Osteoblast (primary cell): ENCODE data around the gene ANKH. TPM values are rescaled to one million over a fixed set of nuclear protein-coding genes. Genes with fewer than 3 reads are reported as not detected.
"Not testable (repeated sequence)": the region's sequence is repeated elsewhere in the genome, so short reads cannot be mapped to it uniquely, and the experiment has no call there.

Experiments
- DNase-seq: peaks from one replicate; pipeline ENCODE4 v3.0.0; 2011; ENCODE audit warnings: low spot score, mixed read lengths; ENCODE audit not compliant: insufficient read length; ENCODE audit errors: missing footprints
- H2AFZ ChIP-seq: 2 replicates; pipeline ENCODE4 v1.6.0; 2011; ENCODE audit warnings: mild to moderate bottlenecking, low read length
- H3K27ac ChIP-seq: 2 replicates; pipeline ENCODE4 v1.5.1; 2011; ENCODE audit warnings: mild to moderate bottlenecking, low read depth, low read length, moderate library complexity
- H3K27me3 ChIP-seq: 2 replicates; pipeline ENCODE4 v1.6.0; 2012; ENCODE audit warnings: mild to moderate bottlenecking, control low read depth, inconsistent platforms, low read length, moderate library complexity; ENCODE audit not compliant: insufficient read depth
- H3K36me3 ChIP-seq: 2 replicates; pipeline ENCODE4 v1.5.1; 2011; ENCODE audit warnings: mild to moderate bottlenecking, low read length, control low read depth, moderate library complexity; ENCODE audit not compliant: insufficient read depth
- H3K4me1 ChIP-seq: 2 replicates; pipeline ENCODE4 v1.5.1; 2011; ENCODE audit warnings: mild to moderate bottlenecking, low read length, control low read depth, moderate library complexity; ENCODE audit not compliant: insufficient read depth
- H3K4me2 ChIP-seq: 2 replicates; pipeline ENCODE4 v1.6.0; 2011; ENCODE audit warnings: mild to moderate bottlenecking, low read length; ENCODE audit not compliant: insufficient read depth
- H3K4me3 ChIP-seq: fragments of 200-600 bp; sonication (generic); 3 replicates; pipeline ENCODE4 v1.5.1; 2012; ENCODE audit warnings: mild to moderate bottlenecking, low read length, inconsistent platforms; ENCODE audit not compliant: insufficient read depth
- H3K79me2 ChIP-seq: 2 replicates; pipeline ENCODE4 v1.6.0; 2012; ENCODE audit warnings: mild to moderate bottlenecking, low read length, control low read depth, inconsistent platforms; ENCODE audit not compliant: insufficient read depth
- H3K9me3 ChIP-seq: 2 replicates; pipeline ENCODE4 v1.5.1; 2011; ENCODE audit warnings: low read depth, low read length, control low read depth
- H4K20me1 ChIP-seq: 2 replicates; pipeline ENCODE4 v1.6.0; 2012; ENCODE audit warnings: mild to moderate bottlenecking, low read length, control low read depth; ENCODE audit not compliant: insufficient read depth
- CTCF ChIP-seq: IDR thresholded peaks from 2 replicates; pipeline ENCODE4 v1.5.1; 2011; ENCODE audit warnings: mild to moderate bottlenecking, low read depth, low read length, moderate library complexity; ENCODE audit errors: extremely low read depth
- total RNA-seq: library from RNA; depleted of rRNA; stranded (reverse); fragments of >200 nt; gene quantifications from 2 replicates; pipeline ENCODE4 v1.2.3, GENCODE V29; 2012

ANKH gene
- total RNA-seq, 1 donor: 125 TPM

GRCh38 chr5:14821100-14821845, 50.3 kb downstream of the ANKH start:
- H3K4me2 ChIP-seq: peak overlapping the region; percentile 40
- H3K4me1 ChIP-seq: peaks cover 63% of the 10 kb centered on the region
- H3K79me2 ChIP-seq: peaks cover 74% of the 10 kb centered on the region
- H3K36me3 ChIP-seq: no peaks in the 10 kb centered on the region
- TF ChIP-seq CTCF: no peak
- no peak overlapping the region for H3K4me3 ChIP-seq
- H2AFZ ChIP-seq: no peak overlapping the region
- no peaks in the 10 kb centered on the region for H3K9me3 ChIP-seq
- H3K27ac ChIP-seq: peak overlapping the region; percentile 64
- H3K27me3 ChIP-seq: no peaks in the 10 kb centered on the region
- H4K20me1 ChIP-seq: no peaks in the 10 kb centered on the region
- DNase-seq: no peak

- H3K27me3 ChIP-seq: no peaks in the 10 kb centered on the region
- H3K4me2 ChIP-seq: peak overlapping the region; percentile 56
- peaks cover 9% of the 10 kb centered on the region for H3K36me3 ChIP-seq
- peak overlapping the region; percentile 76 for H3K27ac ChIP-seq
- H3K4me3 ChIP-seq: peak overlapping the region; percentile 35
- no peaks in the 10 kb centered on the region for H4K20me1 ChIP-seq
- peaks cover 72% of the 10 kb centered on the region for H3K79me2 ChIP-seq
- no peaks in the 10 kb centered on the region for H3K9me3 ChIP-seq
- peak overlapping the region; percentile 15 for H2AFZ ChIP-seq
- DNase-seq: no peak
- no peak for TF ChIP-seq CTCF
- H3K4me1 ChIP-seq: peaks cover 67% of the 10 kb centered on the region
These were observed 52.4 kb downstream of the ANKH start for GRCh38 chr5:14818931-14819790.

- not testable (repeated sequence) for H3K9me3 ChIP-seq, H4K20me1 ChIP-seq, H3K4me3 ChIP-seq, H3K27me3 ChIP-seq, H2AFZ ChIP-seq, DNase-seq
- peaks cover 77% of the 10 kb centered on the region for H3K79me2 ChIP-seq
- H3K36me3 ChIP-seq: peaks cover 12% of the 10 kb centered on the region
- peak overlapping the region; percentile 94 for H3K27ac ChIP-seq
- peak overlapping the region; percentile 68 for H3K4me2 ChIP-seq
- H3K4me1 ChIP-seq: peaks cover 59% of the 10 kb centered on the region
These were observed 53.8 kb downstream of the ANKH start for GRCh38 chr5:14817762-14818136.

- H2AFZ ChIP-seq: no peak overlapping the region
These were observed 54.4 kb downstream of the ANKH start for GRCh38 chr5:14816999-14817761.

More at GRCh38 chr5:14816999-14817761, 54.4 kb downstream of the ANKH start:
- no peak for TF ChIP-seq CTCF
- H3K27me3 ChIP-seq: no peaks in the 10 kb centered on the region
- DNase-seq: peak; percentile 76
- no peak overlapping the region for H3K4me3 ChIP-seq
- H3K27ac ChIP-seq: peak overlapping the region; percentile 94
- no peaks in the 10 kb centered on the region for H3K9me3 ChIP-seq
- H3K4me1 ChIP-seq: peaks cover 59% of the 10 kb centered on the region
- no peaks in the 10 kb centered on the region for H4K20me1 ChIP-seq
- peaks cover 79% of the 10 kb centered on the region for H3K79me2 ChIP-seq
- H3K4me2 ChIP-seq: peak overlapping the region; percentile 68
- H3K36me3 ChIP-seq: peaks cover 12% of the 10 kb centered on the region
